NAMALWA (cell line): ENCODE results near the gene FMO5.
"Not testable (repeated sequence)": the region's sequence is repeated elsewhere in the genome, so short reads cannot be mapped to it uniquely, and the experiment has no call there.

Source experiments
- DNase-seq: peaks from one replicate; pipeline ENCODE4 v3.0.0-alpha.2; 2015; ENCODE audit warnings: low spot score

FMO5 gene, protein sequence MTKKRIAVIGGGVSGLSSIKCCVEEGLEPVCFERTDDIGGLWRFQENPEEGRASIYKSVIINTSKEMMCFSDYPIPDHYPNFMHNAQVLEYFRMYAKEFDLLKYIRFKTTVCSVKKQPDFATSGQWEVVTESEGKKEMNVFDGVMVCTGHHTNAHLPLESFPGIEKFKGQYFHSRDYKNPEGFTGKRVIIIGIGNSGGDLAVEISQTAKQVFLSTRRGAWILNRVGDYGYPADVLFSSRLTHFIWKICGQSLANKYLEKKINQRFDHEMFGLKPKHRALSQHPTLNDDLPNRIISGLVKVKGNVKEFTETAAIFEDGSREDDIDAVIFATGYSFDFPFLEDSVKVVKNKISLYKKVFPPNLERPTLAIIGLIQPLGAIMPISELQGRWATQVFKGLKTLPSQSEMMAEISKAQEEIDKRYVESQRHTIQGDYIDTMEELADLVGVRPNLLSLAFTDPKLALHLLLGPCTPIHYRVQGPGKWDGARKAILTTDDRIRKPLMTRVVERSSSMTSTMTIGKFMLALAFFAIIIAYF

DNA sequence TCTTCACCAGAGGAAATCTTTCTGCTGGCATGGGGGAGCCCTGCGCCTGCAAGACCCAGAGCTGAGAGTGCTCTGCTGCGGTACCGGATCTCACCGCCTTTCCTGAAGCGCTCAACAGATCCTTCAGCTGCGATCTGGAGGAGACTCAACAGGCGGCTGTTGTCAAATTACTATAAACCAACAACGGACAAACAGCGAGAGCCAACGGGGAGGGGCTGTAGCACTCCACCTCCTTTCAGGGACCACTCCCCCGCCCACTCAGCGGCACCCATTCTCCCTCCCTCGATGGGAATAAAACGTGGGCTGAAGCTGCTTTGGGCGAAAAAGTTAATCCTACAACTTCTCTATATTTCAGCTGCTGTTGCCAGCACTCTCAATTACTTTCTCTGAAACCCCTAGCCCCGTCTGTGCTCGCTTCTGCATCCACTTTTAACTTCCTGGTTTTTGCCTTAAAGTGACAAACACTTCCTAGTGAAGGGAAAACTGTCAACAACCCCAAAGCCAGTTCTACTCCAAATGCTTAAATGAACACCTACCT lies at the start of gene FMO5:
FMO5 (minus strand) TSS at position 147 of the 538 bp plus-strand sequence. CDS start 310 bp downstream, outside the sequence.
- DNase-seq = peak; percentile 74

DNA sequence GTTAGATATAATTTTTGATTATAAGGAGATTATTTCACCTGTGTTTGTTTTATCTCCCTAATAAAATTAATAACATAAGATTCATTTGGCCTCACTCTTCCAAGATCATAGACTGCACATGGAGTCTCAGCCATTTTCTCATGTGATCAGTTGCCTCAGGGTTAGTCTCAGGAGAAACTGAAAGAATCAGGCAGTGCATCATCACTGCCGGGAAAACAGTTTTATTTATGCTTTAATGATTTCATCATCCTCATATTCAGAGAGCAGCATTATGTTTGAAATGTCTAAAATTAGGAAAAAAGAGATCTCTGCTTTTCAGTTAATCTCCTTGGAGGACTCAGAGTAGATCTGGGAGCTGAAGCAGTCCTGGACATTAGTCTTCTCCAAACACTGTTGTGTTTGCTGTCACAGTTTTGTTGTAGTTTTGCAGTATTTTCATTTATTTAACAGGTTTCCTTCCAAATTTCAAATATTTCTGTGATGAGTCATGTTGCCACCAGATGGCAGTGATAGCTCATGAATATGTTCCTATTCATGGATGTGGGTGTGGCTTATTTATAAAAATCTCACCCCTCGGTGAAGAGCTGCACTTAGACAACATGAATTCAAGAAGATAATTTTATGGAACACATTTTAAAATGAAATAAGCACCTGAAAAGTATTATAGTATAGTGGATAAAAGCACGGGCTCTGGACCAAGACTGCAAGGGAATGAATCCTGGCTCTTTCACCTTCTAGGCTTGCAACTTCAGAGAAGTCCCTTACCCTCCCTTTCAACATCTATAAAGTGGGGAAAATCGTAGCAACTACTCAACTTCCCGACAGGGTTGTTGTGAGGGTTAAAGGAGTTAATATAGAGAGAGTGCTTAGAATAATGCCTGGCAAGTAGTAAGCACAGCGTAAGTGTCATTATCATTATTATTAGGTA lies 48.5 kb upstream of the FMO5 start:
- peak; percentile 86 for DNase-seq

DNA sequence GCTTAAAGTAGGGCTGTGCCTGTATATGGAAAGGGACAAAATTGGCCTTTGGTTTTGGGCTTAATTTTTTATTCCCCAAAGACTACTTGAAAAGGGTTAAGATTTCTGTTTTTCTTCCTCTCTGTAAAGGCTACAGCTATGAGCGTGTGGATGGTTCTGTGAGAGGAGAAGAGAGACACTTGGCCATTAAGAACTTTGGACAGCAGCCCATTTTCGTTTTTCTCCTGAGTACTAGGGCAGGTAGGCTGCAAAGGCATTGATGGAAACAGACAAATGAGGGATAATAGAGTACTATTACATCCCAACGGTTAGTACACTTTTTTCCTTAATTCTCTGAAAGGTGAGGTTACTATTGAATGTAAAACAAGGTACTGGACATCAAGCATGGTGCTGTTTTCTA lies 46.9 kb upstream of the FMO5 start:
- DNase-seq = no peak

DNA sequence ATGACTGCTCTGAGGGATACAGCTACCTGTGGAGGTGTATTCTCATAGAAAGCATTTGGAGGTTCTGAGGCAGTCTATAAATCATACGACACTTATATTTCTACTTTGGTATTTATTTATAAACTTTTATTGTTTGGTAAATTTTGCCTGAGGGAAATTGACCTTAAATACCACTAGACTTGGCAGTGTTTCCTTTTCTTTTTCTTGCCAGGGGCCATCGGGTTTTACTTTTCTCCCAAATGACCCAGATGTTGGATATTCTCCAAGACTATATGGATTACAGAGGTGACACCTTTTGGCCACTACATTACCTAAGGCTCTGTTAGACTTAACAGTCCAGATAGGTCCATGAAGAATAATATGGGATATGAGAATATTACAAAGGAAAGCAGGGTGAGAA lies 45.6 kb upstream of the FMO5 start:
- no peak for DNase-seq

DNA sequence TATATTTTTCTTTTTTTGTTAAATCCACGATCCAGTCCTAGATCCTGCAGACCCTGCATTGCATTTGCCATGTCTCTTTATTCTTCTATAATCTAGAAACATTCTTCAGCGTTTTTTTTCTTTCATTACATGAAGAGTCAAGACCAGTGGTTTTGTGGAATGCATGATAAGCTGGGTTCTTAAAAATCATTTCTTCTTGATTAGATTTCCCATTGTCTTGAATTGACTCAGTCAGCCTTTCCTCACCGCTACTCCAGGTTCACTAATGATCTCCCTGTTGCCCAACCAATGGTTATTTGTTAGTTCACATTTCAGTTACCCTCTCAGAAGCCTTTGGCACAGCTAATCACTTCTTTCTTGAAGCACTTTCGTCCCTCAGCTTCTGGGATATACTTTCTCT lies 42.6 kb upstream of the FMO5 start:
- no peak for DNase-seq

DNA sequence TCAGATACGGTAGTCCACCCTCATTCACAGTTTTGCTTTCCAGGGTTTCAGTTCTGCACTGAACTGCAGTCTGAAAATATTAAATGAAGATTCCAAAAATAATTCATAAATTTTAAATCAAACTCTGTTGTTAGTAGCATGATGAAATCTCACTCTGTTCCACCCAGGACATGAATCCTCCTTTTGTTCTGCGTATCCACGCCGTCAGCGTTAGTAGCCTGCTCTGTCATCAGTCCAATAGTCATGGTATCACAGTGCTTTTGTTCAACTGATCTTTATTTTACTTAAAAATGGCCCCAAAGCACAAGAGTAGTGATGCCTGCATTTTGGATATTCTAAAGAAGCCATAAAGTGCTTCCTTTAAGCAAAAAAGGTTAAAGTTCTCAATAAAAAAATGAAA lies 41.2 kb upstream of the FMO5 start:
- DNase-seq = no peak

DNA sequence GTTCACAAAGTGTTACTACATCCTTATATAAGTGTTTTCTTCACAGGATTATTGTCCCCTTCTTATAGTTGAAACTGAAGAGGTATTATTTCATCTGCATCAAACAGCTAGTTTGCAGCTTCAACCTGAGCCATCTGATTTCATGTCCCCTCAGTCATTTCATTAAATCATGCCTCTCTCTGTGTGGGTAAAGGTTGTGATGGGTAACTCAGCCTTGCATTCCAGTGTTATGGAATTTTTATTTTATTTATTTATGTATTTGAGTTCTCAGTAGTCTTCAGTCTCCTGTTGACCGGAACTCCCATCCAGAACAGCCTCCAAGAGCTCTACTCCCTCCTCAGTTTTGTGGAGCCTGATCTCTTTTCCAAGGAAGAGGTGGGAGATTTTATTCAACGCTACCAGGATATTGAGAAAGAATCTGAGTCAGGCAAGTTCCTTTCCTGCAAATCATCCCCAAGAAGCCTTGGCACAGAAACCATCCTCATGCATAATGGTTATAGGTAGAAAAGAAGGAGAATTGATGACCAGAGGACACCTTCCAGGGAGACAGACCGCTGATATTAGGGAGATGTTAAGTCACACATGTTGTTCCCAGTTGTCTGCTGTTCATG lies 39.1 kb upstream of the FMO5 start:
- DNase-seq = no peak

DNA sequence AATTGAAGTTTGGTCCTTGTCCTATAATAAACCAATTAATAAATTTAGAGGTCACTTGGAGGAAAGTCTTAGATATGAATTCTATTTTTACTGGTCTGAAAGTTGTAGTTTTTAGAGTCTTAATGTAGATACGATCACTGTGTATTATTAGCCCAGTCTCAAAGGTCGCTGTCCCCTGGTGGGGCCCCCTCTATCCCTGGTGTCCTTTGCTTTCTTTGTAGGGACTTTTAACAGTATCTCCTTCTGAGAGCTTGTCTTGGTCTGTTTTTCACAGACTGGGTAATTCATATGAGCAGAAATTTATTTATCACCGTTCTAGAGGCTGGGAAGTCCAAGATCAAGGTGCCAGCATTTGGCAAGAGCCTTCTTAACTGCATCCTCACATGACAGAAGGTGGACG lies 35.8 kb upstream of the FMO5 start:
- no peak for DNase-seq

DNA sequence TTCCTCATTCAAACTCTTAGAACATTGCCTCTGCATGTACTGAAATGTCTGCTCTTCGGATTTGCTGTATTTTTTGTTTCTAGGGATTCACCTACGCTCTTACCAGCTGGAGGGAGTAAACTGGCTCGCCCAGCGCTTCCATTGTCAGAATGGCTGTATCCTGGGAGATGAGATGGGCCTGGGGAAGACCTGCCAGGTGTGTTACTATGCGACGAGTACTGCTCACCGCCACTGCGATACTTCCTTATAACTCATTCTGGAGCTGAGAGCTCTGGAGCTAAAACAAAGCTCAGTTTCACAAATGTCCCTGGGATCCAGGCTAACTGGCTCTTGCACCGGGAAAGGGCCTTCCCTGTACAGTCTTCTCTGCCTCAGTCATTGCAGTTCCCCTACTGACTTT lies 27.4 kb upstream of the FMO5 start:
- no peak for DNase-seq

DNA sequence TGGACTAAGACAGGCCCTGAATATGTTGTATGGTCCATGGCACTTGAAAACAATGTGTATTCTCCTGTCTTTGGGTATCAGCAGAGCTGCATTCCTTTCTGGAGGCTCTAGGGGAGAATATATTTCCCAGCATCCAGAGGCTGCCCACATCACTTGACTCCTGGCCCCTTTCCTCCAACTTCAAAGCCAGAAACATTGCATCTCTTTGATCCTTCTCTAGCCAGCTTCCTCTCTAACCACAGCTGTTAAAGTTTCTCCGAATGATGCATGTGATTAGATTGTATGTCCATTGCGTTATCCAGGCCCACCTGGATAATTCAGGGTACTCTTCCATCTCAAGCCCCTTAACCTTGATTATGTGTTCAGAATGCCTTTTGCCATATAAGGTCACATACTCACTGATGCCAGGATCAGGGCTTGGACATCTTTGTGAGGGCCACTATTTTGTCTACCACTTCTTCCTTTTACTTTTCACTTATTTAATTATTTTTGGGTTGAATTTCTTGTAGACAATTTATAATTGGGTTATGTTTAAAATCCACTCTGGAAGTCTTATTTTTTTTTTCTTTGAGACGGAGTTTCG lies 22.6 kb upstream of the FMO5 start:
- no peak for DNase-seq

DNA sequence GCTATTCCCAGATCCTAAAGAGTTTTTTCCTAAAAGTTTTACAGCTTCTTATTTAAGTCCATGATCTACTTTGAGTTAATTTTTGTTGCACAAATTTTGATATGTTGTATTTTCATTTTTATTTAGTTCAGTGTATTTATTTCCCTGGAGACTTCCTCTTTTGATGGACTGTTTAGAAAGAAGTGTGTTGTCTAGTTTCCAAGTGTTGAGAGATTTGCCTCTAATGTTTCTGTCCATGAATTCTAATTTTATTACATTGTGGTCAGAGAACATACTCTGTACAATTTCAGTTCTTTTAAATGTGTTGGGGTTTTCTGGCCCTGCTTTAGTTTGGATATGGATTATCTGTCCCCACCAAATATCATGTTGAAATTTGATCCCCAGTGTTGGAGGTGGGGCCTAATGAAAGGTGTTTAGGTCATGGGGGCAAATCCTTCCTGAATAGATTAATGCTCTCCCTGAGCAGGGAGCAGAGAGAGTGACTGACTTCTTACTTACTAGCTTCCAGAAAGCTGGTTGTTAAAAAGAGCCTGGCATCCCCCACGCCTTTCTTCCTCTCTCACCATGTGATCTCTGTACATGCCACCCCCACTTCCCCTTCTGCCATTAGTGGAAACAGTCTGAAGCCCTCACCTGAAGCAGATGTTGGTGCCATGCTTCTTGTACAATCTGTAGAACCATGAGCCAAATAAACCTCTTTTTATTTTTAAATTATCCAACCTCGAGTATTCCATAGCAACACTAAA lies 21.9 kb upstream of the FMO5 start:
- peak; percentile 26 for DNase-seq

DNA sequence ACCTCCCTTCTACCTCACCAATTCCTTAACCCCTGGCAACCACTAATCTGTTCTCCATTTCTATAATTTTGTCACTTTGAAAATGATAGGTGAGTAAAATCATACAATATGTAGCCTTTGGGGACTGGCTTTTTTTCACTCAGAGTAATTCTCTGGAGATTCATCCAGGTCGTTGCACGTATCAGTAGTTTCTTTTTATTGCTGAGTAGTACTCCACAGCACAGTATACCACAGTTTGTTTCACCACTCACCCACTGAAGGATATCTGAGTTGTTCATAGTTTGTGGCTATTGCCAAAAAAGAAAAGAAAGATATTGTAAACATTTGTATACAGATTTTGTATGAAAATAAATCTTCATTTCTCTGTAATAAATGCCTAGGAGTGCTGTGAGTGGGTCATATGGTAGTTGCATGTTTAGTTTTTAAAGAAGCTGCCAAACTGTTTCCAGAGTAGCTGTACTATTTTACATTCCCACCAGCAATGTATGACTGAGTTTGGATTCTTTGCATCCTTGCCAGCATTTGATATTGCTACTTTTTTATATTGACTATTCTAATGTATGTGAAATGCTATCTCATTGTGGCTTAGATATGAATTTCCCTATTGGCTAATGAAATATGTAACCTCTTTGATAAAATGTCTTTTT lies 21.0 kb upstream of the FMO5 start:
- DNase-seq = no peak

DNA sequence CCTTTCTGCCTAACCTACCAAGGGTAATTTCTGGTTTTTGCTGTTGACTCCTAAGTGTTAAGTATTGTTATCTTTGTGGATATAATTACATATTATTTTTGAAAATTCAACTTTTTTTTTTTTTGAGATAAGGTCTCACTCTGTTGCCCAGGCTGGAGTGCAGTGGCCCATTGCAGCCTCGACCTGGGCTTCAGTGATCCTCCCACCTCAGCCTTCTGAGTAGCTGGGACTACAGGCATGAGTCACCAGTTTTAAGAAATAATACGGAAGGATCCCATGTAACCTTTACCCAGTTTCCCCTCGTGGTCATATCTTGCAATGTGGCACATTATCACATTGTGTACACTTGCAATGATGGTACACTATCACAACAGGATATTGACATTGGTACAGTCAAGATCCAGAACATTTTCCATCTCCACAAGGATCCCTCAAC lies 20.5 kb upstream of the FMO5 start:
- DNase-seq = no peak

DNA sequence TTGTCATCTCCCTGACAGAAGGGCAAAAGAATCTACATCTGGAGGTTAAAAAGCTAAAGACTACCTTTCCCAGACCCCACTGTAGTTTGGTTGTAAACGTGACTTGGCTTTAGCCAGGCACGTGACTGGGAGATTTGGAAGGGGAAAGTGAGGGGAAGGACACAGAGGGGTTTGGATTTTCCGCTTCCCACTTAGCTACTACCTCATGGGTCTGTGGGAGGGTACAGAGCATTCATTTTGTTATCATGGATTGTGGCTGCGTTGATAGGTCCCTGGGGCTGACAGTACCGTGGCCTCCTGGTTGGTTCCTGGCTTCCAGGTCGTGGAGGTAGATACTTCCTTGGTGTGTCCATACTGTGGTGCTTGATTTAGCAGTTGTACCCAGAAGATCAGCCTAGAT lies 20.0 kb upstream of the FMO5 start:
- no peak for DNase-seq

DNA sequence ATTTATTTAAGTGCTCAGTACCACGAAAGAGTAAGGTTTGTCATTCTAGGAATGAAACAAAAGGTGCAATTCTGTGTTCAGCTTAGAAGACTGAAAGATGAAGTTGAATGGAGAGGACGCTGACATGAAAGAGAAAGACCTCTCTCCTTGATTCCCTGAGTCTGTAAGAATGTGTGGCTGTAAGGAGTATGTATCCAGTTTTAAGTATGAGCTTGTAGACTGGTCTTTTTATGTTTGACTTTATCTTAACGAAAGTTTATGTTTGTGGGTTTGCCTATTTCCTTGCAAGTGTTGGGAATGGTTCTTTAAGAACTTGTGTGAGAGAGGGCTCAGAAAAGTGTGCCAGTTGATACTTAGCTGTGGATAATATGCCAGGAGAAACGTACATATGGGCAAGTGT lies 18.7 kb upstream of the FMO5 start:
- DNase-seq = peak; percentile 48

DNA sequence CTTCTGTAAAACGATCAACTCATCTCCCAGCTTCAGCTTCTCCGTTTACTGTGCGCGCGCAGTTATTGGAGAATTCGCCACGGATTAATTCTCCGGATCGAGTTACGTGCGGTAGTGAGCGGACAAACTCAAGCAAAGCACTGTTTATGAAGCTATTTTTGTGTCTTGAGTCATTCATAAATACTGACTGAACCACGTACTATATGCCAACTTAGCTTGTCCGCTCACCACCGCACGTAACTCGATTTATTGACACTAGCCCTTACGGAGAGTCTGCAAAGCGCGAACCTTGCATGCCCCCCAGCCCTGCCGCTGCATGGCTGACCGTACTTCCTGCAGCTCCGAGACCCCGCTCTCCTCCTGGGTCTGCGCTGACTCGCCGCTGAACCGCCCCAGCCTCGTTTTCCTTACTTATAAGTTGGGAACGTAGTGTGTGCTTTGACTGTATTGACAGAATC lies 18.1 kb upstream of the FMO5 start:
- DNase-seq = no peak

DNA sequence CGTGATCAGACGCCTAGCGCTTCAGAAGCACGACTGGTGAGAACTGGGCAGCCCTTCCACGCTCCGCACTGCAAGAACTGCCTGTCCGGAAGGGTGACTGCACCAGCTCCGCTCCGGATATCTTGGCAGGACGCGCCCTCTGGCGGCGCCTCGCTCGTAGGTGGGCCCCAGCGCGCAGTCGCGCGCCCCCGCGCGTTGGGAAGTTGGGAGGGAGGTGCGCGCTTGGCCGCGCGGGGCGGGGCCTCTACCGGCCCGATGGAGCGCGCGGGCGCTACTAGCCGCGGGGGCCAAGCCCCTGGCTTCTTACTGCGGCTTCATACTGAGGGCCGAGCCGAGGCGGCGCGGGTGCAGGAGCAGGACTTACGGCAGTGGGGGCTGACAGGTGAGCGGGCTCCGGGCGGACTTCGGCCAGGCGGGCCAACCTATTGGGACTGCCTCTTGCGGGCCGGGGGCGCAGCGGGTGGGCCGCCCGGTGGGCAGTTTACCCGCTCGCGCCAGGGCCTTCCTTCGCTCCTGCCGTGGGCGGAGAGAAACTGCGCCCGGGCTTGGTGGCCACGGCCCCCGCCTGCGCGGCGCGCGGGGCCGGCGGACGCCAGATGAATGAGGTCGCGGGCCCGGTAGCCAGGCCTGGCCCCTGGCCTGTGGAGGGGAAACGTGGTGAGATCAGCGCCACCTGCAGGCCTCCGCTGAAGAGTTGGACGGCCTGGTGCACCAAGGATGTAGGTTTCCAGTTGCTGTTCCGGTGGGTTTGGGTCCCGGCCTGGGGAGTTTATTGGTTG lies 17.5 kb upstream of the FMO5 start, which contains the start of gene CHD1L:
CHD1L (plus strand) TSS at position 236 of the 779 bp plus-strand sequence; CDS start at position 256, 20 bp downstream.
- peak; percentile 98 for DNase-seq

DNA sequence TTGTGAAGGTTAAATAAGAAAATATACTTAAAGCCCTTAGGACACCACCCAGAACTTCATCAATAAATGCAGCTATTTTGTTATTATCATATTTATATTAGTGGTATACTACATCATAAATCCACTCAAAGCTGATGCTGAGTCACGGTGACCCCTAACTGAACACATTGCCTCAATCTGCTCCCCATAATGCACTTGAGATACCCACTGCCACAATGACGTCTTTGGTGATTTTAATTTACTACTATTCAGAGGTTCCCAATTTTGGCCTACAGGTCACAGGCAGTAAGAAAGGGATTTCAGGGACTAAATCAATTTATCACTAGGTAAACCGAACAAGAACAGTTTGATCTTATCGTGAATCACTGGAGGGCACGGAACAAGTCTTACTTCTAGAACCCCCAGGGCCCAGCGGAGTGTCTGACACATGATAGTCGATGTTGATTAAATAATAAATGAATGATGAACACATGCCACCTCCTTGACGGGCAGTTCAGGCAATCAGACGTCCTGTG lies 16.9 kb upstream of the FMO5 start:
- DNase-seq = no peak

DNA sequence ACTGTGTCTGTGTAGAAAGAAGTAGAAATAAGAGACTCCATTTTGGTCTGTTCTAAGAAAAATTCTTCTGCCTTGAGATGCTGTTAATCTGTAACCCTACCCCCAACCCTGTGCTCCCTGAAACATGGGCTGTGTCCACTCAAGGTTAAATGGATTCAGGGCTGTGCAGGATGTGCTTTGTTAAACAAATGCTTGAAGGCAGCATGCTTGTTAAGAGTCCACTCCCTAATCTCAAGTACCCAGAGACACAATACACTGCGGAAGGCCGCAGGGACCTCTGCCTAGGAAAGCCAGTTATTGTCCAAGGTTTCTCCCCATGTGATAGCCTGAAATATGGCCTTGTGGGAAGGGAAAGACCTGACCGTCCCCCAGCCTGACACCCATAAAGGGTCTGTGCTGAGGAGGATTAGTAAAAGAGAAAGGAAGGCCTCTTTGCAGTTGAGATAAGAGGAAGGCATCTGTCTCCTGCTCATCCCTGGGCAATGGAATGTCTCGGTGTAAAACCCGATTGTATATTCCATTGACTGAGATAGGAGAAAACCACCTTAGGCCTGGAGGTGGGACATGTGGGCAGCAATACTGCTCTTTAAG lies 15.1 kb upstream of the FMO5 start:
- not testable (repeated sequence) for DNase-seq
